DMS53 (cell line): Measurements from ENCODE around the gene DNAH9.

Experiments
- DNase-seq: peaks from one replicate; lab custom pipeline; 2025; lab: John Stamatoyannopoulos, UW

Gene DNAH9, protein sequence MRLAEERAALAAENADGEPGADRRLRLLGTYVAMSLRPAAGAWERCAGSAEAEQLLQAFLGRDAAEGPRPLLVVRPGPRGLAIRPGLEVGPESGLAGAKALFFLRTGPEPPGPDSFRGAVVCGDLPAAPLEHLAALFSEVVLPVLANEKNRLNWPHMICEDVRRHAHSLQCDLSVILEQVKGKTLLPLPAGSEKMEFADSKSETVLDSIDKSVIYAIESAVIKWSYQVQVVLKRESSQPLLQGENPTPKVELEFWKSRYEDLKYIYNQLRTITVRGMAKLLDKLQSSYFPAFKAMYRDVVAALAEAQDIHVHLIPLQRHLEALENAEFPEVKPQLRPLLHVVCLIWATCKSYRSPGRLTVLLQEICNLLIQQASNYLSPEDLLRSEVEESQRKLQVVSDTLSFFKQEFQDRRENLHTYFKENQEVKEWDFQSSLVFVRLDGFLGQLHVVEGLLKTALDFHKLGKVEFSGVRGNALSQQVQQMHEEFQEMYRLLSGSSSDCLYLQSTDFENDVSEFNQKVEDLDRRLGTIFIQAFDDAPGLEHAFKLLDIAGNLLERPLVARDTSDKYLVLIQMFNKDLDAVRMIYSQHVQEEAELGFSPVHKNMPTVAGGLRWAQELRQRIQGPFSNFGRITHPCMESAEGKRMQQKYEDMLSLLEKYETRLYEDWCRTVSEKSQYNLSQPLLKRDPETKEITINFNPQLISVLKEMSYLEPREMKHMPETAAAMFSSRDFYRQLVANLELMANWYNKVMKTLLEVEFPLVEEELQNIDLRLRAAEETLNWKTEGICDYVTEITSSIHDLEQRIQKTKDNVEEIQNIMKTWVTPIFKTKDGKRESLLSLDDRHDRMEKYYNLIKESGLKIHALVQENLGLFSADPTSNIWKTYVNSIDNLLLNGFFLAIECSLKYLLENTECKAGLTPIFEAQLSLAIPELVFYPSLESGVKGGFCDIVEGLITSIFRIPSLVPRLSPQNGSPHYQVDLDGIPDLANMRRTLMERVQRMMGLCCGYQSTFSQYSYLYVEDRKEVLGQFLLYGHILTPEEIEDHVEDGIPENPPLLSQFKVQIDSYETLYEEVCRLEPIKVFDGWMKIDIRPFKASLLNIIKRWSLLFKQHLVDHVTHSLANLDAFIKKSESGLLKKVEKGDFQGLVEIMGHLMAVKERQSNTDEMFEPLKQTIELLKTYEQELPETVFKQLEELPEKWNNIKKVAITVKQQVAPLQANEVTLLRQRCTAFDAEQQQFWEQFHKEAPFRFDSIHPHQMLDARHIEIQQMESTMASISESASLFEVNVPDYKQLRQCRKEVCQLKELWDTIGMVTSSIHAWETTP (N-terminal part only)

DNA sequence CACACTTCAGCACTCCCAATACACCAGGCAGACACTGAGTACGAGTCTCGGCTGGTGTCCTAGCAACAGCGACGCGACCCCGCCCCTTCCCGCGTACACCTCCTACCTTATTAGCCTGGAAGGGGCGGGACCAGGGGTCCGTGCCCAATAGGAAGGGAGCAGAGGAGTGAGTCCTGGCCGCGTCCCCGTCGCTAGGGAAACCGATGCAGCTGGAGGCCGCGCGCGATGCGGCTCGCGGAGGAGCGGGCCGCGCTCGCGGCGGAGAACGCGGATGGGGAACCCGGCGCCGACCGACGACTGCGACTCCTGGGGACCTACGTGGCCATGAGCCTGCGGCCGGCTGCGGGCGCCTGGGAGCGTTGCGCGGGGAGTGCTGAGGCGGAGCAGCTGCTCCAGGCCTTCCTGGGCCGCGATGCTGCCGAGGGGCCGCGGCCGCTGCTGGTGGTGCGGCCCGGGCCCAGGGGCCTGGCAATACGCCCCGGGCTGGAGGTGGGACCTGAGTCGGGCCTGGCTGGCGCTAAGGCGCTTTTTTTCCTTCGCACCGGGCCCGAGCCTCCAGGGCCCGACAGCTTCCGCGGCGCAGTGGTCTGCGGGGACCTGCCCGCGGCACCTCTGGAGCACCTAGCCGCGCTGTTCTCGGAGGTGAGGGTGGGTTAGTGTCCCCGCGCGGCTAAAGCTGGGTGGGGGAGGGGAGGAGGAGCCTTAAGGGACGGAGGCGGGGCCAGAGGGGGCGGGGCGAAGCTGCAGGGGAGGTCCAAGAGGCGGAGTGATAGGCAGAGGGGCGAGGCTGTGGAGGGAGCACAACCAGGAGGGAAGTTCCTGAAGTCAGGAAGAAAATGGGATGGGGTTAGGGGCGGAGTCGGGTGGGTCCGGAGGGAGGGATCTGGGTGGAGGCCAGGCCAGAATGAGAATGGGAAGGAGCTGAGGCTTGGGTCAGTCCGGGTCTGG, at the start of gene DNAH9:
DNAH9 (plus strand) TSS at position 197 of the 948 bp plus-strand sequence; CDS start at position 226, 29 bp downstream.
- peak; percentile 48 for DNase-seq

DNA sequence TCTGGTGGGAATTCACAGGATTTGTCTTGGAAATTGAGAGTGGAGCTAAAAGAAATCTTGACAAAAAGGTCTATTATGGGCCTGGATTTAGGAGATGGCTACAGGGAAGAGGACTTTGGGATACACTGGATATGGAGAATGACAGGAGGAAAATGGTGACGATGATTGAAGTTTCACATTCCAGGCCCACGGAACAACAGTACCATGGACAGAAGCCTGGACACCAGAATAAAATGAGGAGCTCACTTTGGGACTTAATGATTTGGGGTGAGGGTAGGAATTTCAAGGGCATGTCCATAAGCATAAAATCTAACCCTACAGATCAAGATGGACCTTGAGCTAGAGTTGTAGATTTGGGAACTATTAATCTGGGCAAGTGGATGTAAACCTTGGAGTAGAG, 47.8 kb upstream of the DNAH9 start:
- no peak for DNase-seq

DNA sequence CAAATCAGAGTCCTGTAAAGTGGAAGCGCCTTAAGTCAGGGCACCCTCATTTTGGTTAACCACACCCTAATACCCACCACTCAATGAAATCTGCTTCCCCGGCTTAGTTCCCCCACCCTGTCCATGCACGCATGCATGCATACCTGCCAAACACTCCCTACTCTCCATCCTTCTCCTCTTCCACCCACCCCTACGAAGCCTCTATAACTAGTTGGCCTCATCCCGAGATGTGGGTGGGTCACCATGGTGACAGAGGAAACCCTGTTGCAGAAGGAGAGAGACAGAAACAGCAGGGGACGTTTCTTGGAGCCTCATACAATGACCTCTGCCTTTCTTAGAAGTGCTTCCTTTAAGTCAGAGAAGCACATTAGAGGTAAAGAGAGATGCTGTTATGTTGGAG, 46.8 kb upstream of the DNAH9 start:
- no peak for DNase-seq

DNA sequence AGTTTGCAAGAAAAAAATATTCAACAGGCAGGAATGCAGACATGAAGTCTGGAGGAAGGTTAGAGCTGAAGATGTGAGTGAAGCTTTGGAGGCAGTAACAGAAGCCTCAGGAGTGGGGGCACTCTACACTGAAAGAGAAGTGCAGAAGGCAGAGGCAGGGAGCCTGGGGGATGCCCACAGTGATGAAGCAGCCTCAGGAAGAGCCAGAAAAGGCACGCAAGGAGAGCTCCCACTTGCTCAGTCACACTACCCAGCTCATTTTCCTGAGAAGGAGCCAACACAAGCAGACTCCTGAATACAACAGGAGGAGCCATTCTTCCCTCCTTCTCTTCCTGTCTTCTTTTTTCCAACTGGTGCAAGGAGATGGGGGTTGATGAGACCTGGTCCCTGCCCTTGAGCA, 45.1 kb upstream of the DNAH9 start:
- DNase-seq = no peak

DNA sequence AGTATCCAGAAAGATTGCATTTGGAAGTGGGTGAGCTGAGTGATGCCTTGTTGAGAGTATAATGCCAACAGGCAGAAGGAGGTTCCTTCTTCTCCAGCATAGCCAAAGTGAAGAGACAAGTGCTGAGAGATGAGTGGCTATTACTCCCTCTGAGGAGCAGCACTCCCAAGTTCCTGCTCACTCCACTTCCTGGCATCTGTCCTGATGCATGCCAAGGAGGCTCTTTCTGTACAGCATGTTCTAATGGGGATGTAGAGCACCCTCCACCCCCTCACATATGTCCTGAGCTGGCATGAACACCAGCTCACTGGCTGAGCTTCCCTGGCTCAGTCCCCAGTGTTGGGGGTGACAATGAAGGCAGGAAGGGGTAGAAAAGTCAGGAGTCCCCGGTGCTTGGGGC, 44.2 kb upstream of the DNAH9 start:
- DNase-seq = no peak

DNA sequence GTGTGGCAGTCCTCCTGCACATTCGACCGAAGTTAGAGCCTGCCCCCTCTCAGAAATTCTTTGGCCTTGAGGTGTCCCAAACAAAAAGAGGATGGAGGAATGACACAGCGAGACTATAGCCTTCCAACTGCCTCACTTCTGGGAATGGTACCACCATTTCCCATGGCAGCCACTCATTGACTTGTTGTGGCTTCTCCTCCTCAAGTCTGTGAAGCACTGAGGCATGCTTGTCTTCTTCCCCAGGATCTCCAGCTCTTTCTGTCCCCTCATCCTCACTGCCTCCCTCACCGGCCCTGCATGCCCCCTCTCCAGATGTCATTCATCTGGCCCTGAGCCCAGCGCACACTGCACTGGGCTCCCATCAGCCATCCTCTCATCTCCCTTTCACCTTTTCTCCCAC, 43.7 kb upstream of the DNAH9 start:
- no peak for DNase-seq

DNA sequence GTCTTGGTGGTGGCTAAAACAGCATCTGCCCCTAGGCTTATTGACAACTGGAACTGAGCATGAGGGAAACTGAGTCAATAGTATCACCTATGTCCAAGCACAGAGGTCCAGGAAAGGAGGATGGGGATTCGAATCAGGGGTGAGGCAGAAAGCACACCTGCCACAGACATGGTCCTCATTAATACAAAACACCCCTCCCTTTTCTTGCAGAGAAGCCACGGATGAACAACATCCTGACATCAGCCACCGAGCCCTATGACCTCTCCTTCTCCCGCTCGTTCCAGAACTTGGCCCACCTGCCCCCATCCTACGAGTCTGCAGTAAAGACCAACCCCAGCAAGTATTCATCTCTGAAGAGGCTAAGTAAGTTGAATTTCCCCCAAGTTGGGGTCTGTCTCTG, 42.7 kb upstream of the DNAH9 start:
- DNase-seq = no peak

DNA sequence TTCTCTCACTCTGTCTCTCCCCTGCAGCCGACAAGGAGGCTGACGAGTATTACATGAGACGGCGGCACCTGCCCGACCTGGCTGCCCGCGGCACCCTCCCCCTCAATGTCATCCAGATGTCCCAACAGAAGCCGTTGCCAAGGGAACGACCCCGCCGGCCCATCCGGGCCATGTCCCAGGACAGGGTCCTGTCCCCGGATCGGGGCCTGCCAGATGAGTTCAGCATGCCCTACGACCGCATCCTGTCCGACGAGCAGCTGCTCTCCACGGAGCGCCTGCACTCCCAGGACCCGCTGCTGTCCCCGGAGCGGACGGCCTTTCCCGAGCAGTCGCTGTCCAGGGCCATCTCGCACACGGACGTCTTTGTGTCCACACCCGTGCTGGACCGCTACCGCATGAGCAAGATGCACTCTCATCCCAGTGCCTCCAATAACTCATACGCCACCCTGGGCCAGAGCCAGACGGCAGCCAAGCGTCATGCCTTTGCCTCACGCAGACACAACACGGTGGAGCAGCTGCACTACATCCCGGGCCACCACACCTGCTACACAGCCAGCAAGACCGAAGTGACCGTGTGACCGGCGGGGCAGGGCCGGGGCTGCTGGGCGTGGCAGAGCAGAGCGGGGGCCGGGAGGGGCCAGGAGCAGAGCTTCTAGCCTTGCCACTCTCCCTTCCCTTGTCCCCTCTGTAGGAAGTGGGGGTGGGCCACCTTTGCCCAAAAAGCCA, 40.4 kb upstream of the DNAH9 start:
- no peak for DNase-seq

DNA sequence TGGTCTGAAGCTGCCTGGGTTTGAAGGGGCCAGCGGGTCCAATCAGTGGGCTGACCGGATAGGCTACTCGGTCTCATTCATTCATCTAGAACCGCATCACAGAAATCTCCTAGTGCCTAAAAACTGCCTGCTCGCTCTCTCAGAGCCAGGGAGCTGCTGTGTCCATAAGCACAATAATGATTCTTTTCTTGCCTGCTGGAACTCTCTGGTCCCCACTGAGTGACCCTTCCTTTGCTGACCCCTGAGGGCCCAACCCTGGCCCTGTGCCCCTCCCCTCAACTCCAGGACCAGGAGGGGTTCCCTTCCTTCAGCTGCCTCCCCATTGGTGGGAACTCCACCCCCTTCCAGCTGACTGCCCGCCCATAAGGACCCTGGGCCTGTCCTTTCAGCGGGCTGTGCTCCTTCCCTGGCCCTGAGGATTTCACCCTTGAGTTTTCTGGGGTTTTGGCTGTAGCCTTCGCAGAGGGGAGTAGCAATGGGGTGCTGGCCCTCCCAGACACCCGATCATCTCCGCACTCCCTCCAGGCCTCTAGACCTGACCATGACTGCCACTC, 39.5 kb upstream of the DNAH9 start:
- no peak for DNase-seq

DNA sequence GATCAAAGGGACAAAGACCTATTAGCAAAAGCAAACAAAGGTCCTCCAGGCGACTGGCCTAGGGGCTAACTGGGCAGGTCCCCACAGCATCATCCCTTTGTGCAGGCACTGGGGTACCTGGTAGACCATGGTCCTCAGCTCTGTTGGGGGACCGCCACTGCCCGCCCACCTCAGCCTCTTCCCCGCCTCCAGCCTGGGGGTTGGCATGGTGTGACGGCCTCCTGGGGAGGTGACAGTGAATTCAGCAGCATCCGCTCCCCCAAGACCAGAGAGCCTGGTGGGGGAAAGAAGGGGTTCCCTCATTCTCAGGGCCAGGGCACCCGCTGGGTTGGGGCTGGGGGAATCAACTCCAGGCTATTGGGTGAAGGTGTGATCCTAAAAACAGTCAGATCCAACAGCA, 38.7 kb upstream of the DNAH9 start:
- DNase-seq = no peak

DNA sequence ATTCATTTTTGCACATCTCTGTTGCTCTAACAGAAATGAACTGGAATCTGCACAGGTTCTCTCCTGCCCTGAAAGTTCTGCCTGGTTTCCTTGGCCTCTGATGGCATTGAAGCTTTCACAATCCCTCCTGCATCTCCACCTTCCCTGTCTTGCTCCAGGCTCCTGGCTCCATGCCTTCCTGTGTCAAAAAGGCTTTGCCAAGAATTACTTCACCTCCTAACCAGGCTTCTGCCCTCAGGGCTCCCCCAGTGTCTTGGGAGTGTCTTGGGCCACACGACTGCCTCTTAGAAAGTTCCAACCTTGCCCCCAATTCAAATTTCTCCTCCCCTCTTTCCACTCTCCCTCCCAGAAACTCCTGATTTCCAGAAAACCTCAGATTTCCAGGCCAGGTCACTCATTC, 37.0 kb upstream of the DNAH9 start:
- DNase-seq = no peak

DNA sequence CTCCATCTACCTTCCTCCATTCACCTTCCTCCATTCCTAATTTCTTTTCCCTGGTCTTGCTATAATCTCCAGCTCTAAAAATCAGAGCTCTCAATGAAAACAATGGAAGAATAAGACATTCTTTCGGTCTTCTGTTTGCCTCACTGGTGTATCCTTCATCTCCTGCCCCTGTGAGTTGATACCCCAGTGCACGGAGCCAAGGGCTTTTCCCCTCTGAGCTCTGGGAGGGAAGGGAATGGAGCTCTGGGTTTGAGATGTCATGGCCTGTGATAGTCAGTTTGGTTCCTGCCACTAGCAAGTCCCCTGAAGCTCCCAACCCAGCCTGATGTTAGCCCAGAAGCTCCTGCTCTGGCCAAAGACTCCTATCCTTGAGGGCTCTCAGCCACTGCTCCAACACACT, 36.6 kb upstream of the DNAH9 start:
- DNase-seq = no peak

DNA sequence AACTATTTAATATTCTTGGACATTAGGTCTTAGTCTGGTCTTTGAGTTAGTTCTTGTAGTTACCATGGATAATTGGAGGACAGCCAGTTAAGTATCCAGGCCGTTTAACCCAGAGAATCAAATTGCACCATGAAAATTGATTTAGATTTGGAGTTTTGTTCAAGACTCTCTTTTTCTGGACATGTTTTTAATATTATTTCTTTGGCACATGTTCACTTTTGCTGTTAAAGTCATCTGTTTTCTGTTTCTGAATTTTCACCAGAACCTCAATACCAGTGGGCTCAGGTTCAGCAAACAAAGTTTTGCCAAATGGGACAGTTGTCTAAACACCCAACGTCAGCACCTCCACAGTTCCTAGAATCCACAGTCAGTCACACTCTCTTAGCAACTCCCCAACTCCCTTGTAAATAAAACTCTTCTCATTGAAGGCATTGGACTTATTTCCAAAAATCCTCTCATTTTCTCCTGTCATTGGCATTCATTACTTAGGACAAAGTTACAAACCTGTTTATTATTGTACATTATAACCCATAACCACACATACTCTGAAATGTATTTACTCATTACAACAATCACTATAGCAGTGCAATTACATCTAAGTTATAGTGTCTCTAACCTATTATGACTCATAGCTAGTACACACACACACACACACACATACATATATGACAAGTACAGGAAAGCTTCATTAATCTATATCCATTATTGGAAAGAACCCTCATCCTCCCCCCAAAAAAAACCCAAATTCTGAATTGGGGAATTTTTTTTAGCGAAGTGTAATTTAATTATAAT, 33.5 kb upstream of the DNAH9 start:
- DNase-seq = no peak

DNA sequence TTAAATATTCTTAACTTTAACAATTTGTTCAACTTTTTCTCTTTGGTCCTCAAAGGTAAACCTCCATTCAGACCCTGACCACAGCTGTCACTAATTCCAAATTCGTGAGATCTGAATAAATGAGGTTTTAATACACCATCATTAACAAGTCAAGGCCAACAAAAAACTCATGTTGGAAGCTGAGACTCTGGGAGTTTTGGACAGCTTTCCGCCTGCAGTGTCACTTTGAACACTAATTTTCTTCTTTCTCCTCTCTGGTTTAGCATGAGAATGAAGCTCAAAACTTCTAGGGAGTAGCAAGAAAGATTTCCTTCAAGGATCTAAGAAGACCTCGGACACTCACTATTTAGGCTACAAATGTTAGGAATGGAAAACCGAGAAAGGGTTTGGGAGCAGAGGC, 32.7 kb upstream of the DNAH9 start:
- no peak for DNase-seq

DNA sequence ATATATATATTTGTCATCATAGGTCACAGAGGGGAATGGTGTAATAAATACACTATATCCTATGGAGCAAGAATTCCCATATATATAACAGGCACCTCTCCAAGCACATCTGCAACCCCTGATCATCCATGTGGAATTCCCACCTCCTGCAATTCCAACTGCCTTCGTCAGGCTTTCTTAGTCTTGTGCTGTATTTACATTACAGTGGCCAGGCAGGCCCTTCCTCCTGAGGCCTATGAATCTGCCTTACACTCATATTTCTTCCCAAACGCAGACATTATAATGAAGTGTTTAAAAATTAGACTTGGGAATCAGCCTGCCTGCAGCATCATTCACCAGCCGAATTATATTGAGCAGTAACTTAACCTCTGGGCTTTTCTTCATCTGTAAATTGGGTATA, 19.3 kb upstream of the DNAH9 start:
- DNase-seq = no peak

DNA sequence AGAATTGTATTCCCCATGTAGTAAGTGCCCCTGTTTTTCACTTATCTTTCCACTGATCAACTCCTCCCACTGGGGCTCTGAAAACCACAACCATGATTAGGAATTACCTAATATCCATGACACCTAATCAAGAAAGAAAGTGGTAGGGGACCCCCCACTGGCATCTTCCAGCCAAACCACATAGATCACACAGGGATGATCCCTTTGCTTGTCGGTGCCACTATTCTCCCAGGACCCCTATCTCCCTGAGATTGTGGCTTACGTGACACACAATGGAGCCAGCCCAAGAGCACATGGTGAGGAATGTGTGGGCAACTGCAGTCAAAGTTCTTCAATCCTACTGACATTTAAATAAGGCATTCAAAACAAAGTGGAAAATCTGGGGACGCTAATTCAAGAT, 17.6 kb upstream of the DNAH9 start:
- DNase-seq = no peak

DNA sequence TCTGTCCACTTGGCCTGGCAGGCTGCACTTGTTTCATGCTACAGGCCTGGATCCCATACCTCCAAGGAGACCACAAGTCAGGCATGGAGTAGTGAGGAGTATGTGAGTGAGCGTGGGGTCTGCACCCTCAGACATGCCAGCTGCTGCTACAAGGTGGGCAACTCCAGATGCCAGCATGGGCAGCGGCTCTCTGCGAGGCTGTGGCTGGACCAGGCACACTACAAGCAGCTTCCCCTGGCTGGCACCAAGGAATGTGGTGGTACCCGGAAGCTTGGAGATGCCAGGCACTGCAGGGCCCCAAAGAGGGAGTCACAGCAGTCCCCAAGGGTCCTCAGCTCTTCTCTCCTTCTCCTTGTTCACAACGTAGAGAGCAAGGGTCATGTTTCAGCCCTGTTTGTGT, 16.1 kb upstream of the DNAH9 start:
- no peak for DNase-seq

DNA sequence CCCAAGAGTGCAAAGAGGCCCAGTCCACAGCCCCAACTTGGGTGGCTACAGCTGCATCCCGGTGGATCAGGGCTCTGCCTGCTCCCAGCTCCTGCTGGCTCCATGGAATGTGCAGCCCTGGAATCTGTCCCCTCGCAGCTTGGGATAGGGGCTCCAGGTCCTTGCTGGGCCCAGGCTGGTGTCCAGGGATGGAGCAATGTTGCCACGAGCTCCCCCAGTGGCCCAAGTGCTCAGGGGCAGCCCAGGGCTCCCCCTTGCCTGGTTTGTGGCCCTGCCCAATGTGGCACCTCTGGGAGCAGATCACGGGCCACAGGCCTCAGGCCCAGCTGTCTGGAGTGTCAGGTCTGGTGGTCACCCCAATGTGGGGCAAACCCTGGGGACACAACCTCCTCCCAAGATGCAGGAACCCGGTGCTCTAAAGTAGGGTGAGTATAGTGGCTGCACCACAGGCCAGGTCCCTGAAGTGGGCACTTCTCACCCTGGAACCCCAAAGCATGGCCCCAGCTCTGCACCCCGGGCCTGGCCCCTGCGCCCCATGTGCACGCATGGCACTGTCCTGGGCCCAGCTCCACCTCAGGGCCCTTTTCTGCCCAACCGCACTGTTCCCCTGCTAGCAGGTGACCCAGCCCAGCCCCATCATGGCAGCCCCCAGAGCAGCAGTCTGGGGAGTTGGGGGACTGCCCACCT, 14.8 kb upstream of the DNAH9 start:
- DNase-seq = no peak

DNA sequence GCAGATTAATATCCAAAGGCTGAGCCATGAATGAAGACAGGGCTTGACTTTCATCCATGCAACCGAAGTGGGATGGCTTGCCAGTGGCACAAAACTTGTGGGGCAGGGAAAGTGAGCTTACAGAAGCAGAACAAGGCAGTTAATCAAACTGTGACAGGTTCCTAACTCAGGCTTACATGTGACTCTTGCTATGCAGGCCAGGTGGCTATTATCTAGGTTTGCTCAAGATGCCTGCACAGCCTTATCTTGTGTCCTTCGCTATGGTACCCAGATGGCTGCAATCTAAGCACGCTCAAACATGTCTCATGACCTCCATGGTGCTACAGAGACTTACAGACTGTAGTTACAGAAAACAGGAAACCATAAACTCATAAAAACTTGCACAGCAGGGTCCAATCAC, 8.6 kb upstream of the DNAH9 start:
- no peak for DNase-seq
